Endothelial cell of umbilical vein (primary cell): ENCODE data around the gene TFAM.

Source experiments
- CTCF ChIP-seq, 2 donors: IDR thresholded peaks; 1 replicate in 1 of 2; 2 replicates in 1 of 2; pipeline ENCODE4 v1.5.1; 2011; ENCODE audit warnings: low read length in 2 of 2, mild to moderate bottlenecking in 2 of 2, moderate library complexity in 2 of 2, control low read depth in 1 of 2, inconsistent platforms in 1 of 2, low read depth in 1 of 2; ENCODE audit not compliant: insufficient read depth in 1 of 2; ENCODE audit errors: extremely low read depth in 1 of 2
- MYC ChIP-seq: IDR thresholded peaks from one replicate; pipeline ENCODE4 v1.6.1; 2011; ENCODE audit warnings: mild to moderate bottlenecking, low read depth, low read length
- POLR2A ChIP-seq: IDR thresholded peaks from 2 replicates; pipeline ENCODE4 v1.6.1; 2012; ENCODE audit warnings: low read depth, mild to moderate bottlenecking, control low read depth, low read length
- POLR2AphosphoS5 ChIP-seq: IDR thresholded peaks from 2 replicates; pipeline ENCODE4 v1.6.1; 2012; ENCODE audit warnings: low read depth, mild to moderate bottlenecking, control low read depth, low read length, moderate library complexity; ENCODE audit not compliant: insufficient read depth
- TF ChIP-seq, protein P1 (sequence below): IDR thresholded peaks from 2 replicates; pipeline ENCODE4 v1.6.1; 2011; ENCODE audit not compliant: insufficient read depth, insufficient read length

- no peak for TF ChIP-seq CTCF (IDR thresholded peaks at IDR 0.05; ENCODE audit: extremely low read depth in 1 of 2, insufficient read depth in 1 of 2, low read depth in 1 of 2, low read length in 2 of 2)
- TF ChIP-seq POLR2AphosphoS5, result no peak
- TF ChIP-seq MYC, result no peak
- TF ChIP-seq POLR2A, result no peak
- TF ChIP-seq, protein P1, sequence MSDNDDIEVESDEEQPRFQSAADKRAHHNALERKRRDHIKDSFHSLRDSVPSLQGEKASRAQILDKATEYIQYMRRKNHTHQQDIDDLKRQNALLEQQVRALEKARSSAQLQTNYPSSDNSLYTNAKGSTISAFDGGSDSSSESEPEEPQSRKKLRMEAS, result no peak
Measured at GRCh38 chr10:58358314-58358933, 26.8 kb upstream of the TFAM start.
